AG04449 (cell line): Measurements from ENCODE around the gene NPC1L1.

Source experiments
- CTCF ChIA-PET: fragments of 350-600 bp; formaldehyde crosslinking; extraction: SDS; loops from one replicate; lab custom pipeline; 2021; ENCODE audit warnings: antibody characterized with exemption; lab: Yijun Ruan, JAX
- POLR2A ChIA-PET: fragments of 400-600, 350-600 bp; formaldehyde crosslinking; extraction: SDS; loops from one replicate; lab custom pipeline; 2020; ENCODE audit warnings: antibody characterized with exemption, inconsistent platforms; lab: Yijun Ruan, JAX
- DNase-seq: peaks from one replicate; pipeline ENCODE4 v3.0.0-alpha.2; 2010; ENCODE audit warnings: low read depth, low spot score
- H3K4me3 ChIP-seq: 2 replicates; pipeline ENCODE4 v1.5.1; 2011; ENCODE audit warnings: low read depth, mild to moderate bottlenecking, control low read depth, low read length
- CTCF ChIP-seq: IDR thresholded peaks from one replicate; pipeline ENCODE4 v1.5.1; 2011; ENCODE audit warnings: mild to moderate bottlenecking, moderate library complexity, low read length, control low read depth, inconsistent platforms; ENCODE audit not compliant: insufficient read depth; ENCODE audit errors: missing control alignments

The NPC1L1 gene

GRCh38 chr7:44521347-44522095 is 19.6 kb downstream of the NPC1L1 start:
- TF ChIP-seq CTCF, result no peak
- DNase-seq, result no peak
- H3K4me3 ChIP-seq, result no peak overlapping the region
- CTCF ChIA-PET, result interaction anchor here (1.1 kb wide), 1 partner anchor 281 kb away, joined by 3 read pairs; no protein-coding TSS in a partner anchor
- POLR2A ChIA-PET, result no interaction called here

GRCh38 chr7:44520574-44520973 is 20.6 kb downstream of the NPC1L1 start:
- ChIA-PET CTCF (interaction anchor here (1.1 kb wide), 1 partner anchor 280 kb away, joined by 3 read pairs; no protein-coding TSS in a partner anchor), POLR2A (no interaction called here)
- H3K4me3 ChIP-seq, result no peak overlapping the region
- DNase-seq, result no peak
- no peak for TF ChIP-seq CTCF

GRCh38 chr7:44519546-44519945 is 21.6 kb downstream of the NPC1L1 start:
- CTCF ChIA-PET, result interaction anchor here (0.6 kb wide), 1 partner anchor 279 kb away, joined by 3 read pairs; no protein-coding TSS in a partner anchor
- H3K4me3 ChIP-seq, result no peak overlapping the region
- POLR2A ChIA-PET, result no interaction called here
- TF ChIP-seq CTCF, result no peak
- no peak for DNase-seq

GRCh38 chr7:44518761-44519160 is 22.4 kb downstream of the NPC1L1 start:
- H3K4me3 ChIP-seq, result no peak overlapping the region
- ChIA-PET CTCF (no interaction called here), POLR2A (no interaction called here)
- no peak for DNase-seq
- no peak for TF ChIP-seq CTCF

GRCh38 chr7:44517175-44517574 is 24.0 kb downstream of the NPC1L1 start:
- no peak for DNase-seq
- no peak for TF ChIP-seq CTCF
- CTCF ChIA-PET, result interaction anchor here (1.5 kb wide), 1 partner anchor 17 kb away, joined by 4 read pairs; no protein-coding TSS in a partner anchor
- POLR2A ChIA-PET, result no interaction called here
- H3K4me3 ChIP-seq, result no peak overlapping the region

- no peak for DNase-seq
- ChIA-PET POLR2A (no interaction called here), CTCF (interaction anchor here (0.7 kb wide), 1 partner anchor 22 kb away, joined by 3 read pairs; no protein-coding TSS in a partner anchor)
- H3K4me3 ChIP-seq, result no peak overlapping the region
- no peak for TF ChIP-seq CTCF
These were observed 25.4 kb downstream of the NPC1L1 start for GRCh38 chr7:44515590-44516268.
